ENCODE results near the gene BCS1L. TPM values are rescaled to one million over a fixed set of nuclear protein-coding genes. Genes with fewer than 3 reads are reported as not detected.

The BCS1L gene
- total and polyA plus RNA-seq, 2 experiments from 2014 or later, result 24.3 to 48.1 TPM

- Histone ChIP-seq H3K4me1 (ENCODE audit: insufficient read depth) (no peaks in the 10 kb centered on the region), H3K9me2 (replicated peaks; ENCODE audit: insufficient read depth) (no peaks in the 10 kb centered on the region), H4K20me1 (ENCODE audit: insufficient read depth, poor library complexity, severe bottlenecking) (no peaks in the 10 kb centered on the region), H3K27ac (no peak overlapping the region), H3K36me3 (replicated peaks; ENCODE audit: insufficient read depth, low read depth) (no peaks in the 10 kb centered on the region), H3K4me3 (no peak overlapping the region), H3K4me2 (no peak overlapping the region), H2AFZ (no peak overlapping the region), H3K27me3 (no peaks in the 10 kb centered on the region), H3K79me2 (no peaks in the 10 kb centered on the region), H3K9me3 (ENCODE audit: low read depth) (no peaks in the 10 kb centered on the region)
- 94% methylated on average over 4 of the region's 4 CpGs for WGBS (ENCODE audit: low lambda C conversion rate, missing lambda C conversion rate)
- DNase-seq (ENCODE audit: low spot score), result no peak
- TF ChIP-seq EZH2 (IDR thresholded peaks at IDR 0.05; ENCODE audit: borderline replicate concordance) (no peak), EZH2phosphoT487 (IDR thresholded peaks at IDR 0.05; ENCODE audit: low read depth, severe bottlenecking, unreplicated experiment) (no peak), CTCF (IDR thresholded peaks at IDR 0.05; ENCODE audit: poor library complexity) (no peak)
Observed at GRCh38 chr2:218626369-218626768, 33.1 kb upstream of the BCS1L start.

DNA sequence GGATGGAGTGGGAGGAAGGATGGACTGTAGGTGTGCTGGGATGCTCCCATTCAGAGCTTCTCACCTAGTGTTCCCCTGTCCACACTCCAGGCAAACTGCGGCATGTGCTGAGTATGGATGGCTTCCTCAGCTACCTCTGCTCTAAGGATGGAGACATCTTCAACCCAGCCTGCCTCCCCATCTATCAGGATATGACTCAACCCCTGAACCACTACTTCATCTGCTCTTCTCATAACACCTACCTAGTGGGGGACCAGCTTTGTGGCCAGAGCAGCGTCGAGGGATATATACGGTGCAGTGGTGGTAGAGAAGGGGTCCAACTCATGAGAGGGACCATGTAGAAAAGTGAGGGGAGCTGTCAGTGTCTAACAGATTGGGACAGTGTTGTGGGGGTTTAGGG lies 31.5 kb upstream of the BCS1L start:
- 95% methylated on average over 4 of the region's 4 CpGs for WGBS (ENCODE audit: low lambda C conversion rate, missing lambda C conversion rate)
- Histone ChIP-seq H3K4me1 (ENCODE audit: insufficient read depth) (no peaks in the 10 kb centered on the region), H3K27me3 (no peaks in the 10 kb centered on the region), H3K36me3 (replicated peaks; ENCODE audit: insufficient read depth, low read depth) (no peaks in the 10 kb centered on the region), H3K79me2 (no peaks in the 10 kb centered on the region), H4K20me1 (ENCODE audit: insufficient read depth, poor library complexity, severe bottlenecking) (no peaks in the 10 kb centered on the region), H2AFZ (no peak overlapping the region), H3K4me2 (no peak overlapping the region), H3K4me3 (no peak overlapping the region), H3K9me3 (ENCODE audit: low read depth) (no peaks in the 10 kb centered on the region), H3K9me2 (replicated peaks; ENCODE audit: insufficient read depth) (no peaks in the 10 kb centered on the region), H3K27ac (no peak overlapping the region)
- no peak for DNase-seq (ENCODE audit: low spot score)
- no peak for TF ChIP-seq EZH2phosphoT487 (IDR thresholded peaks at IDR 0.05; ENCODE audit: low read depth, severe bottlenecking, unreplicated experiment)
- no peak for TF ChIP-seq CTCF (IDR thresholded peaks at IDR 0.05; ENCODE audit: poor library complexity)
- TF ChIP-seq EZH2 (IDR thresholded peaks at IDR 0.05; ENCODE audit: borderline replicate concordance), result no peak

DNA sequence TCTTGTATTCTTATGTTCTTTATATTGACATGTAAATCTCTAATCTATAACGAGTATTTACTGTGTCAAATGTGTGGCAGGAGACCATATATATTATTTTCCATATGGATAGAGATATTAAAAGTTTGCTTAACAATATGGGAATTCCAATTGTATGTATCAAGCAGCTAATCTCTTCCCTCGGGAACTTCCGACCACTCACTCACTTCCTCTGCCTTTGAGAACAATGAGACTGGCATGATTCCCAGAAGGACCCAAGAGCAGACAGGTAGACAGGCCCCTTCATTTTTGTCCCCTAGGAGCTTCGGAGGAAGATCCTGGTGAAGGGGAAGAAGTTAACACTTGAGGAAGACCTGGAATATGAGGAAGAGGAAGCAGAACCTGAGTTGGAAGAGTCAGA lies 27.6 kb upstream of the BCS1L start:
- Histone ChIP-seq H3K4me3 (no peak overlapping the region), H4K20me1 (ENCODE audit: insufficient read depth, poor library complexity, severe bottlenecking) (no peaks in the 10 kb centered on the region), H3K79me2 (no peaks in the 10 kb centered on the region), H3K36me3 (replicated peaks; ENCODE audit: insufficient read depth, low read depth) (no peaks in the 10 kb centered on the region), H3K4me1 (ENCODE audit: insufficient read depth) (no peaks in the 10 kb centered on the region), H3K27me3 (no peaks in the 10 kb centered on the region), H3K9me2 (replicated peaks; ENCODE audit: insufficient read depth) (no peaks in the 10 kb centered on the region), H2AFZ (no peak overlapping the region), H3K4me2 (no peak overlapping the region), H3K9me3 (ENCODE audit: low read depth) (no peaks in the 10 kb centered on the region), H3K27ac (no peak overlapping the region)
- no peak for DNase-seq (ENCODE audit: low spot score)
- 89% methylated on average over 4 of the region's 4 CpGs for WGBS (ENCODE audit: low lambda C conversion rate, missing lambda C conversion rate)
- TF ChIP-seq EZH2 (IDR thresholded peaks at IDR 0.05; ENCODE audit: borderline replicate concordance) (no peak), EZH2phosphoT487 (IDR thresholded peaks at IDR 0.05; ENCODE audit: low read depth, severe bottlenecking, unreplicated experiment) (no peak), CTCF (IDR thresholded peaks at IDR 0.05; ENCODE audit: poor library complexity) (no peak)

DNA sequence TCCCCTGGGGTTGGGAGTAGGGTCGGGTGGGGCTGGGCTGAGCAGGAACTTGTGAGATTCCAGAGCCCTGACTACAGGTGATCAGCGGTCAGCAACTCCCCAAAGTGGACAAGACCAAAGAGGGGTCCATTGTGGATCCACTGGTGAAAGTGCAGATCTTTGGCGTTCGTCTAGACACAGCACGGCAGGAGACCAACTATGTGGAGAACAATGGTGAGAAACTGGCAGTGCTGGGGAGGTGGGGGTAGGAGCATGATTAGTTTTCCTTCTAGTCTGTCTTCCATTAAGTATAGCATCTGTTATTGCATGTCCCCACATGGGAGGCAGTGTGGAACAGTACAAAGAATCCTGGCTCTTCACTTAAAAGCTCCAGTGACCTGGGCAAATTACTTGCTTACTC lies 23.8 kb upstream of the BCS1L start:
- DNase-seq (ENCODE audit: low spot score), result no peak
- Histone ChIP-seq H3K27ac (no peak overlapping the region), H3K36me3 (replicated peaks; ENCODE audit: insufficient read depth, low read depth) (peaks cover 5% of the 10 kb centered on the region), H3K9me3 (ENCODE audit: low read depth) (no peaks in the 10 kb centered on the region), H2AFZ (no peak overlapping the region), H3K4me2 (no peak overlapping the region), H3K27me3 (no peaks in the 10 kb centered on the region), H3K9me2 (replicated peaks; ENCODE audit: insufficient read depth) (no peaks in the 10 kb centered on the region), H3K4me1 (ENCODE audit: insufficient read depth) (no peaks in the 10 kb centered on the region), H4K20me1 (ENCODE audit: insufficient read depth, poor library complexity, severe bottlenecking) (no peaks in the 10 kb centered on the region), H3K79me2 (no peaks in the 10 kb centered on the region), H3K4me3 (no peak overlapping the region)
- WGBS (ENCODE audit: low lambda C conversion rate, missing lambda C conversion rate), result 99% methylated on average over 5 of the region's 5 CpGs
- no peak for TF ChIP-seq EZH2phosphoT487 (IDR thresholded peaks at IDR 0.05; ENCODE audit: low read depth, severe bottlenecking, unreplicated experiment)

Data from hepatocyte (in vitro differentiated cells).